PFSK-1 (cell line): ENCODE measurements around the gene CEP78.

ENCODE experiments used
- FOXP2 ChIP-seq: optimal IDR thresholded peaks from 2 replicates; pipeline ENCODE3; 2011; ENCODE audit warnings: borderline replicate concordance, control low read depth, inconsistent platforms; ENCODE audit not compliant: insufficient read depth; ENCODE audit errors: extremely low read length, extremely low read depth
- POLR2AphosphoS5 ChIP-seq: IDR thresholded peaks from 2 replicates; pipeline ENCODE4 v1.6.1; 2012; ENCODE audit warnings: low read depth, mild to moderate bottlenecking, control low read depth, low read length, moderate library complexity
- SIN3A ChIP-seq: IDR thresholded peaks from 2 replicates; pipeline ENCODE4 v1.6.1; 2012; ENCODE audit warnings: mild to moderate bottlenecking, low read length, moderate library complexity, borderline replicate concordance; ENCODE audit not compliant: insufficient read depth
- TF ChIP-seq, protein P1 (sequence below), 2 experiments: IDR thresholded peaks; 2 replicates each; pipeline versions ENCODE4 v1.6.1 to v1.8.0; 2011 to 2012; ENCODE audit warnings: low read depth in 2 of 2, low read length in 2 of 2, control low read depth in 1 of 2, inconsistent platforms in 1 of 2, mild to moderate bottlenecking in 1 of 2, moderate library complexity in 1 of 2; ENCODE audit not compliant: insufficient read depth in 1 of 2

DNA sequence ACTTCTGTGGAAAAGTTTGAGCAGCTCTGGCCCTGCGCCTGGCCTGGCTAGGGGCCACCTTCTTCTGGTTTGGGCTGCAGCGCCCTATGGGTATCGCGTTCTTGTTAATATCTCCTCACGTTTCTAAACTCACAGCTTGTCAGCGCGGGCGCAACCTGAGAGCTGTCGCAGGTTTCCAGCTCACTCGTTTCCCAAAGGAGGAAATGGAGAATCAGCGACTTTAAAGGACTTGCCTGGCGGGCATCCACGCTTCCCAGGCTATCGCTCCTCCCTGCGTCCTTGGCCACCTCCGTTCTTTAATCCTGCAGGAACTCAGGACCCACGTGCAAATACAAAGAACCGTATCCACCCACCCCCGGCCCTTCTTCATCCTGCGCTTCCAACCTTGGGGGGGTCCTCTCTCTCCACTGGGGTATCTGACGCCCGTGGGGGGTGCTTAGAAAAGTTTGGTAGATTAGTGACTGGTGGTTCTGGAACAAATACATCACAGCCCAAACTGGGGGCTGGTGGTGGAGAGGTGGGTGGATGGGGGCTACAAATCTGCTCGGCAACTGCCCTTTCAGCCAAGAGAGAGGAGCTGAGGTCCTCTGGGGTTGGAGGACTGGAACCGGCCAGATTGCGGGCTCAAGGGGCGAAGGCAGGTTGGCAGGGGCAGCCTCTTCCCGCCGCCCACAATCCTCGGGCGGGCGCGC is 60.5 kb downstream of the CEP78 start:
- TF ChIP-seq, protein P1, sequence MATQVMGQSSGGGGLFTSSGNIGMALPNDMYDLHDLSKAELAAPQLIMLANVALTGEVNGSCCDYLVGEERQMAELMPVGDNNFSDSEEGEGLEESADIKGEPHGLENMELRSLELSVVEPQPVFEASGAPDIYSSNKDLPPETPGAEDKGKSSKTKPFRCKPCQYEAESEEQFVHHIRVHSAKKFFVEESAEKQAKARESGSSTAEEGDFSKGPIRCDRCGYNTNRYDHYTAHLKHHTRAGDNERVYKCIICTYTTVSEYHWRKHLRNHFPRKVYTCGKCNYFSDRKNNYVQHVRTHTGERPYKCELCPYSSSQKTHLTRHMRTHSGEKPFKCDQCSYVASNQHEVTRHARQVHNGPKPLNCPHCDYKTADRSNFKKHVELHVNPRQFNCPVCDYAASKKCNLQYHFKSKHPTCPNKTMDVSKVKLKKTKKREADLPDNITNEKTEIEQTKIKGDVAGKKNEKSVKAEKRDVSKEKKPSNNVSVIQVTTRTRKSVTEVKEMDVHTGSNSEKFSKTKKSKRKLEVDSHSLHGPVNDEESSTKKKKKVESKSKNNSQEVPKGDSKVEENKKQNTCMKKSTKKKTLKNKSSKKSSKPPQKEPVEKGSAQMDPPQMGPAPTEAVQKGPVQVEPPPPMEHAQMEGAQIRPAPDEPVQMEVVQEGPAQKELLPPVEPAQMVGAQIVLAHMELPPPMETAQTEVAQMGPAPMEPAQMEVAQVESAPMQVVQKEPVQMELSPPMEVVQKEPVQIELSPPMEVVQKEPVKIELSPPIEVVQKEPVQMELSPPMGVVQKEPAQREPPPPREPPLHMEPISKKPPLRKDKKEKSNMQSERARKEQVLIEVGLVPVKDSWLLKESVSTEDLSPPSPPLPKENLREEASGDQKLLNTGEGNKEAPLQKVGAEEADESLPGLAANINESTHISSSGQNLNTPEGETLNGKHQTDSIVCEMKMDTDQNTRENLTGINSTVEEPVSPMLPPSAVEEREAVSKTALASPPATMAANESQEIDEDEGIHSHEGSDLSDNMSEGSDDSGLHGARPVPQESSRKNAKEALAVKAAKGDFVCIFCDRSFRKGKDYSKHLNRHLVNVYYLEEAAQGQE (IDR thresholded peaks at IDR 0.05; ENCODE audit: insufficient read depth in 1 of 2, low read depth in 2 of 2, low read length in 2 of 2) = no peak
- TF ChIP-seq SIN3A (no peak), POLR2AphosphoS5 (no peak), FOXP2 (no peak)
